Measurements from ENCODE around the gene CCDC51.

The CCDC51 gene

GRCh38 chr3:48411041-48411588 lies 28.8 kb downstream of the CCDC51 start:
- DNase-seq (ENCODE audit: low read depth), result no peak
- H3K4me3 ChIP-seq (ENCODE audit: low read depth, low read length), result no peak overlapping the region
- TF ChIP-seq, protein P1, sequence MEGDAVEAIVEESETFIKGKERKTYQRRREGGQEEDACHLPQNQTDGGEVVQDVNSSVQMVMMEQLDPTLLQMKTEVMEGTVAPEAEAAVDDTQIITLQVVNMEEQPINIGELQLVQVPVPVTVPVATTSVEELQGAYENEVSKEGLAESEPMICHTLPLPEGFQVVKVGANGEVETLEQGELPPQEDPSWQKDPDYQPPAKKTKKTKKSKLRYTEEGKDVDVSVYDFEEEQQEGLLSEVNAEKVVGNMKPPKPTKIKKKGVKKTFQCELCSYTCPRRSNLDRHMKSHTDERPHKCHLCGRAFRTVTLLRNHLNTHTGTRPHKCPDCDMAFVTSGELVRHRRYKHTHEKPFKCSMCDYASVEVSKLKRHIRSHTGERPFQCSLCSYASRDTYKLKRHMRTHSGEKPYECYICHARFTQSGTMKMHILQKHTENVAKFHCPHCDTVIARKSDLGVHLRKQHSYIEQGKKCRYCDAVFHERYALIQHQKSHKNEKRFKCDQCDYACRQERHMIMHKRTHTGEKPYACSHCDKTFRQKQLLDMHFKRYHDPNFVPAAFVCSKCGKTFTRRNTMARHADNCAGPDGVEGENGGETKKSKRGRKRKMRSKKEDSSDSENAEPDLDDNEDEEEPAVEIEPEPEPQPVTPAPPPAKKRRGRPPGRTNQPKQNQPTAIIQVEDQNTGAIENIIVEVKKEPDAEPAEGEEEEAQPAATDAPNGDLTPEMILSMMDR (IDR thresholded peaks at IDR 0.05; ENCODE audit: control insufficient read depth, extremely low read depth, insufficient read depth), result no peak

DNA sequence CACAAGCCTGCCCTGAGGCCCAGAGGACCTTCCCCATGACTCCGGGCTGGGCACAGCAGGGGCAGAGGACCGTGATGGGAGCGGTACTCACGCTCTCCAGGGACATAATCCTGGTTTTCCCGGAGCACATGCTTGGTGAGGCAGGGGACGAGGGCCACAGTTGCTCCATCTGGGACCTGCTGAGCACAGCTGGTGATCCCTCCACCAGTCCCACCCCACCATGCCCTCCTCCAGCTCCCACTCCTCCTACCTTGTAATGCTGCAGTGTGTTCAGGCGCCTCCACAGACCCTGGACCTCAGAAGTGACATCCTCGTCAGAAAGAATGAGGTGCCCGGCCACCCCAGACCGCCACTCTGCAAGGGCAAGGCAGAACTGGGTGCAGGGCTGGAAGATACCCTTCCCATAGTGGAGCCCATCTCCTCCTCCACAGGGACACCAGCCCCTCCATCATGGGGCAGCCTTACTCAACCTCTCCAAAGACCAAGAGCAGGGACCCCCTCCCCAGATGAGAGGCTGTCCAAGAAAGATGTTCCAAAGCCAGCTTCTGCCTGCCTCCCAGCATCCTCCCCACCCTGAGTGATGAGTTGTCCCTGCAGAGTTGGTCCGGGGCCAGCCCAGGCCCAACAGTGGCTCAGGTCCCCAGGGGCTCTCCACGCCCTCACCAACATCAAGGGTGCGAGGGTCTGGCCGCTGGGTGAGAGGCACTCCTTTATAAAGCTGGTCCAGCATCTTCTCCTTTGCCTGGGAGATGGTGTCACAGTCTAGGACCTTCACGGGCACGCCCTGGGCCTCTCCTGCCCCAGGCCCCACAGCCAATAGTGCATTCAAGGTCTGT lies 29.5 kb downstream of the CCDC51 start:
- TF ChIP-seq, protein P1 (IDR thresholded peaks at IDR 0.05; ENCODE audit: control insufficient read depth, extremely low read depth, insufficient read depth), result no peak
- no peak overlapping the region for H3K4me3 ChIP-seq (ENCODE audit: low read depth, low read length)
- DNase-seq (ENCODE audit: low read depth), result no peak

DNA sequence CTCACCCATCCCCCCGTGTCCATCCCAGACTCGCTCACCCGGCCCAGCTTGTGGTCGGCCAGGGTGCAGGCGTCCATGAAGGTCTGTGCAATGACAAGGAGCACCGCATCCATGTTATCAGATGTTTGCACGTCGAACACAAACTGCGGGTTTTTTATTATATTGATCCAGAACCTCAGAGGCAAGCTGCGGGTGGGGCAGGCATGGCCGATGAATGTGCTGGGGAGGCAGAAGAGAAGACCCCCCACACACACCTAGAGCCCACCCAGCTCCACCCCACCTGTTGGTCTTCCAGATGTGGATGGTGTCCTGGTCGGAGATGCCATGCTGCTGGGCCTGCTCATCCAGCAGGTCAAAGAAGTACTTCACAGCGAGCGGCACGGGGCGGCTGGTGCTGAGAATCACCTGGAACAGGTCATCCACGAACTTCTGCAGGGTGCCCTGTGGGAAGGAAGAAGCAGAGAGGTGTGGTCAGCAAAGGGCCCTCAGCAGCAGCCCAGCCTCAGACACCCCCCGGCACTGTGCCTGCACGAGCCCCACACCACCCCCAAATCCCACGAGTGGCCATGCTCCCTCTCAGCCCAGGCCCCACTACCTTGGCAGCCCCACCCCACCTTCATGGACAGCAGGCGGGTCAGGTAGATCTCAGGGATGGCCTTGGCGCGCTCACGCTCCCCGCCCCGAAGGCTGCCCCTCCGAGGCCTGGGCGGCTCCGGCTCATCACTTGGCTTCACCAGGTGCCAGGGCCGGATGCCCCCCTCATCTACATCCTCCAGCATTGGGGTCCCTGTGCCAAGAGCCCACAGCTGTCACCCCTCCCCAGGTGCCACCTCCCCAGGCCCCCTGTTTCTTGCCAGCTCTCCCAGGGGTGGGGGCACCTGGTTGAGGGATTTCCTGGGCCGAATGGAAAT lies 30.4 kb downstream of the CCDC51 start:
- no peak for DNase-seq (ENCODE audit: low read depth)
- H3K4me3 ChIP-seq (ENCODE audit: low read depth, low read length), result no peak overlapping the region

DNA sequence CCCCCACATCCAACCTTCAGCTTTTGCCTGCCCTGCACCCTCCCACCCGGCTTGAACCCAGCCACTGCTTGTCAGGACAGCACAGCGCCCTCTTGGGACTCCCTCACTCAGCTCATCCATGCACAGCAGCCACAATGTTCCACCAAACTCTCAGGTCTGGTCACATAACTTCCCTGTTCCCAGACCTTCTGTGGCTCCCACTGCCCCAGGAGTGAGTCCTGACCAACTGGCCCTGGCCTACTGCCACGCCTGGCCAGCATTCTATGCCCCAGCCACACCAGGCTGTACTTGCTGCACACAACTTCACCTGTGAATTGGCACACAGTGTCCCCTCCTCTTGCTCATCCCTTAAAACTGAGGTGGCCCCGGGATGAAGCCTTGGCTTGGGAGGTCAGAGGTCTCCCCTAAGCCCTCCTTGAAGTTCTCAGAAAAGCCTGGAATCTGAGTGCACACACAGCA lies 31.1 kb downstream of the CCDC51 start:
- DNase-seq (ENCODE audit: low read depth), result no peak
- H3K4me3 ChIP-seq (ENCODE audit: low read depth, low read length), result no peak overlapping the region
- TF ChIP-seq, protein P1 (IDR thresholded peaks at IDR 0.05; ENCODE audit: control insufficient read depth, extremely low read depth, insufficient read depth), result no peak

More for the DNA sequence above, 30.4 kb downstream of the CCDC51 start:
- TF ChIP-seq, protein P1 (IDR thresholded peaks at IDR 0.05; ENCODE audit: control insufficient read depth, extremely low read depth, insufficient read depth), result no peak

DNA sequence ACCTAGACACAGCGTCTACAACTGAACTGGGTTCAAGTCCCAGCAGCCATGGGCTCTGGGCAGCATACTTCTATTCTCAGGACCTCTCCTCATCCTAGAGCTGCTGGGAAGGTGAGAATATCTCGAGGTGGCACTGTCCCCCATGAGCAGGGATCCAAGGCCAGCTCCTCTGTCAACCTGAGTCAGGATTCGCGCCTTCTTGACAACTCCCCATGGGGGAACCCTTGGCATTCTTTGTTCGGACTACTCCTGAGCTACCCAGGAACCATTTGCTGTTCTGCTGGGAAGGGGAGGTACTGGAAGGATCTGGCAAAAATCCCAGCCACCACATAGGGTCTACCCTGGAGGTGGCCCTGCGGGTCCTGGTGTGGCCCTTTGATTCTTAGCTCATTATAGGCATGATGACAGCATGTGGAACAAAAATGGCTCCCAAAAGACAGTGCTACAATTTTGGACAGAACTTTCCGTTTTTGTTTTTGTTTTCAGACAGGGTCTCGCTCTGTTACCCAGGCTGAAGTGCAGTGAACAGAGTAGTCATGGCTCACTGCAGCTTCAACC lies 32.3 kb downstream of the CCDC51 start:
- DNase-seq (ENCODE audit: low read depth), result no peak
- H3K4me3 ChIP-seq (ENCODE audit: low read depth, low read length), result no peak overlapping the region
- TF ChIP-seq, protein P1 (IDR thresholded peaks at IDR 0.05; ENCODE audit: control insufficient read depth, extremely low read depth, insufficient read depth), result no peak

Data from LNCaP clone FGC (cell line).